Endothelial cell of umbilical vein (primary cell): ENCODE results near the gene SIKE1. TPM values are rescaled to one million over a fixed set of nuclear protein-coding genes. Genes with fewer than 3 reads are reported as not detected.

Experiments used
- BruUV-seq: library from RNA; stranded (reverse); fragments of 400-500 nt; replicated peaks from 2 replicates; lab custom pipeline; 2021; lab: Mats Ljungman, UMichigan
- CTCF ChIA-PET: fragments of 300-600, 350-600 bp; sonication (Branson Sonifier 250); formaldehyde crosslinking; loops from one replicate; lab custom pipeline; 2021; ENCODE audit warnings: antibody characterized with exemption, inconsistent platforms; lab: Charles Lee
- POLR2A ChIA-PET: fragments of 300-600, 350-600 bp; sonication (Branson Sonifier 250); formaldehyde crosslinking; loops from one replicate; lab custom pipeline; 2021; ENCODE audit warnings: antibody characterized with exemption, inconsistent platforms; lab: Charles Lee
- DNase-seq: peaks from one replicate; pipeline ENCODE4 v3.0.0-alpha.2; 2011; ENCODE audit warnings: low read depth, low spot score
- FAIRE-seq: peaks from 2 replicates; lab custom pipeline; 2011; peaks lifted over from hg19 to GRCh38; lab: Jason Lieb, UNC
- H2AFZ ChIP-seq: 2 replicates; pipeline ENCODE4 v1.6.0; 2012; ENCODE audit warnings: low read depth, low read length, control low read depth, inconsistent platforms
- H3K27ac ChIP-seq: 2 replicates; pipeline ENCODE4 v1.5.1; 2011; ENCODE audit warnings: low read depth, mild to moderate bottlenecking, control low read depth, low read length, moderate library complexity; ENCODE audit not compliant: insufficient read depth
- H3K27me3 ChIP-seq, 2 experiments: 2 replicates each; pipeline versions ENCODE4 v1.6.0 to v1.6.1; 2011; ENCODE audit warnings: low read length in 2 of 2, mixed read lengths in 1 of 2; ENCODE audit not compliant: control insufficient read depth in 2 of 2, insufficient read depth in 2 of 2
- H3K36me3 ChIP-seq, 2 experiments: 2 replicates in 1 of 2; 3 replicates in 1 of 2; pipeline ENCODE4 v1.5.1; 2011; ENCODE audit warnings: low read length in 2 of 2, mild to moderate bottlenecking in 1 of 2, moderate library complexity in 1 of 2; ENCODE audit not compliant: control insufficient read depth in 2 of 2, insufficient read depth in 2 of 2; ENCODE audit errors: extremely low read depth in 1 of 2
- H3K4me1 ChIP-seq: 3 replicates; pipeline ENCODE4 v1.5.1; 2011; ENCODE audit warnings: mild to moderate bottlenecking, low read length; ENCODE audit not compliant: control insufficient read depth, insufficient read depth; ENCODE audit errors: extremely low read depth
- H3K4me2 ChIP-seq: 2 replicates; pipeline ENCODE4 v1.6.1; 2011; ENCODE audit warnings: low read length, control low read depth, mixed read lengths; ENCODE audit not compliant: insufficient read depth
- H3K4me3 ChIP-seq, 3 experiments: fragments of 200-600 bp in 1 of 3; sonication (generic), shearing (Covaris generic) in 1 of 3; replicated peaks in 1 of 3; 2 replicates each; pipeline ENCODE4 v1.5.1; 2011 to 2016; ENCODE audit warnings: control low read depth in 3 of 3, low read length in 3 of 3, mild to moderate bottlenecking in 2 of 3, inconsistent platforms in 1 of 3, low read depth in 1 of 3, moderate library complexity in 1 of 3; ENCODE audit not compliant: insufficient read depth in 1 of 3
- H3K79me2 ChIP-seq: 2 replicates; pipeline ENCODE4 v1.6.0; 2012; ENCODE audit warnings: low read length, inconsistent platforms; ENCODE audit not compliant: control insufficient read depth, insufficient read depth
- H3K9ac ChIP-seq: replicated peaks from 2 replicates; pipeline ENCODE3; 2011; ENCODE audit warnings: low read length, control low read depth; ENCODE audit not compliant: insufficient read depth; ENCODE audit errors: extremely low read depth
- H3K9me1 ChIP-seq: replicated peaks from 3 replicates; pipeline ENCODE4 v1.6.0; 2011; ENCODE audit warnings: mild to moderate bottlenecking, low read length; ENCODE audit not compliant: control insufficient read depth, insufficient read depth; ENCODE audit errors: extremely low read depth
- H3K9me3 ChIP-seq: replicated peaks from 2 replicates; pipeline ENCODE4 v1.5.1; 2012; ENCODE audit warnings: low read length, inconsistent platforms; ENCODE audit not compliant: control insufficient read depth, insufficient read depth
- H4K20me1 ChIP-seq: replicated peaks from 2 replicates; pipeline ENCODE3; 2011; ENCODE audit warnings: mild to moderate bottlenecking, low read length; ENCODE audit not compliant: control insufficient read depth, insufficient read depth; ENCODE audit errors: extremely low read depth
- EZH2 ChIP-seq: IDR thresholded peaks from 2 replicates; pipeline ENCODE4 v1.6.1; 2012; ENCODE audit warnings: borderline replicate concordance, low read depth, mild to moderate bottlenecking, moderate library complexity, low read length, inconsistent platforms; ENCODE audit not compliant: severe bottlenecking
- FOS ChIP-seq: IDR thresholded peaks from 2 replicates; pipeline ENCODE4 v1.6.1; 2011; ENCODE audit warnings: mild to moderate bottlenecking, low read length, moderate library complexity, borderline replicate concordance; ENCODE audit not compliant: insufficient read depth
- GATA2 ChIP-seq: IDR thresholded peaks from 2 replicates; pipeline ENCODE4 v1.7.0; 2011; ENCODE audit warnings: low read depth, mild to moderate bottlenecking, moderate library complexity, mixed read lengths, low read length; ENCODE audit not compliant: insufficient read length, insufficient read depth
- JUN ChIP-seq: IDR thresholded peaks from 2 replicates; pipeline ENCODE4 v1.6.1; 2011; ENCODE audit warnings: borderline replicate concordance, low read depth; ENCODE audit not compliant: insufficient read length, insufficient read depth
- MAX ChIP-seq: IDR thresholded peaks from 2 replicates; pipeline ENCODE4 v1.6.1; 2011; ENCODE audit not compliant: insufficient read depth, insufficient read length
- MYC ChIP-seq: IDR thresholded peaks from one replicate; pipeline ENCODE4 v1.6.1; 2011; ENCODE audit warnings: mild to moderate bottlenecking, low read depth, low read length
- POLR2A ChIP-seq: IDR thresholded peaks from 2 replicates; pipeline ENCODE4 v1.6.1; 2012; ENCODE audit warnings: low read depth, mild to moderate bottlenecking, control low read depth, low read length
- POLR2AphosphoS5 ChIP-seq: IDR thresholded peaks from 2 replicates; pipeline ENCODE4 v1.6.1; 2012; ENCODE audit warnings: low read depth, mild to moderate bottlenecking, control low read depth, low read length, moderate library complexity; ENCODE audit not compliant: insufficient read depth
- dilution Hi-C: fragments of 300-500 bp; cut with MboI; formaldehyde crosslinking; loops from one replicate; pipeline ENCODE4 v1.15.0; 2019; ENCODE audit warnings: low sequenced_read_pairs; ENCODE audit not compliant: extremely low pct_ligation_motif_present
- intact Hi-C: fragments of 100-400 bp; cut with micrococcal nuclease; formaldehyde crosslinking; loops from one replicate; pipeline ENCODE4 v1.10.0; 2022
- polyA plus RNA-seq, 4 experiments: library from polyadenylated mRNA; depleted of rRNA in 3 of 4; stranded (reverse) in 3 of 4; unstranded in 1 of 4; fragments of >200 nt; gene quantifications; 2 replicates each; pipeline versions ENCODE4 v1.2.1 to v1.2.3, GENCODE V29; 2011 to 2012; ENCODE audit warnings: missing spikeins in 1 of 4
- total RNA-seq: library from RNA; stranded (reverse); gene quantifications from 2 replicates; pipeline ENCODE4 v1.2.3, GENCODE V29; 2021
- TF ChIP-seq, protein P1 (sequence below), 2 donors: IDR thresholded peaks; 1 replicate in 1 of 2; 2 replicates in 1 of 2; pipeline ENCODE4 v1.5.1; 2011; ENCODE audit warnings: low read length in 2 of 2, mild to moderate bottlenecking in 2 of 2, moderate library complexity in 2 of 2, control low read depth in 1 of 2, inconsistent platforms in 1 of 2, low read depth in 1 of 2; ENCODE audit not compliant: insufficient read depth in 1 of 2; ENCODE audit errors: extremely low read depth in 1 of 2

Gene SIKE1
- total and polyA plus RNA-seq, 2 donors (not counting 3 experiments of a cell fraction or from before 2014, with no cell fraction given), result 16.3 to 46.6 TPM

GRCh38 chr1:114753143-114753542 is 27.3 kb downstream of the SIKE1 start:
- Histone ChIP-seq H2AFZ (no peak overlapping the region), H3K27me3 (no peaks in the 10 kb centered on the region), H3K4me3 (no peak overlapping the region), H3K9ac (no peak overlapping the region), H3K36me3 (peaks cover 7 to 18% of the 10 kb centered on the region in 2 experiments), H3K4me2 (no peak overlapping the region), H3K27ac (no peak overlapping the region), H4K20me1 (peaks cover 55% of the 10 kb centered on the region), H3K4me1 (peaks cover 22% of the 10 kb centered on the region), H3K79me2 (peaks cover 95% of the 10 kb centered on the region), H3K9me1 (no peaks in the 10 kb centered on the region), H3K9me3 (no peaks in the 10 kb centered on the region)
- POLR2A ChIA-PET, result no interaction called here
- FAIRE-seq (no peak), DNase-seq (no peak)
- CTCF ChIA-PET, result no interaction called here
- intact Hi-C loops (loop anchor here (10.0 kb wide), 1 partner anchor 312 kb away; no protein-coding TSS in a partner anchor), dilution Hi-C loops (no loop called here)
- no TSS peak for BruUV-seq
- TF ChIP-seq POLR2A (no peak), MAX (no peak), POLR2AphosphoS5 (no peak), FOS (no peak), JUN (no peak), MYC (no peak), EZH2 (no peak), GATA2 (no peak)
- TF ChIP-seq, protein P1, sequence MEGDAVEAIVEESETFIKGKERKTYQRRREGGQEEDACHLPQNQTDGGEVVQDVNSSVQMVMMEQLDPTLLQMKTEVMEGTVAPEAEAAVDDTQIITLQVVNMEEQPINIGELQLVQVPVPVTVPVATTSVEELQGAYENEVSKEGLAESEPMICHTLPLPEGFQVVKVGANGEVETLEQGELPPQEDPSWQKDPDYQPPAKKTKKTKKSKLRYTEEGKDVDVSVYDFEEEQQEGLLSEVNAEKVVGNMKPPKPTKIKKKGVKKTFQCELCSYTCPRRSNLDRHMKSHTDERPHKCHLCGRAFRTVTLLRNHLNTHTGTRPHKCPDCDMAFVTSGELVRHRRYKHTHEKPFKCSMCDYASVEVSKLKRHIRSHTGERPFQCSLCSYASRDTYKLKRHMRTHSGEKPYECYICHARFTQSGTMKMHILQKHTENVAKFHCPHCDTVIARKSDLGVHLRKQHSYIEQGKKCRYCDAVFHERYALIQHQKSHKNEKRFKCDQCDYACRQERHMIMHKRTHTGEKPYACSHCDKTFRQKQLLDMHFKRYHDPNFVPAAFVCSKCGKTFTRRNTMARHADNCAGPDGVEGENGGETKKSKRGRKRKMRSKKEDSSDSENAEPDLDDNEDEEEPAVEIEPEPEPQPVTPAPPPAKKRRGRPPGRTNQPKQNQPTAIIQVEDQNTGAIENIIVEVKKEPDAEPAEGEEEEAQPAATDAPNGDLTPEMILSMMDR (IDR thresholded peaks at IDR 0.05; ENCODE audit: extremely low read depth in 1 of 2, insufficient read depth in 1 of 2, low read depth in 1 of 2, low read length in 2 of 2), result no peak
